Endodermal cell (in vitro differentiated cells): ENCODE results near the gene SOCS7. TPM values are rescaled to one million over a fixed set of nuclear protein-coding genes. Genes with fewer than 3 reads are reported as not detected.

Experiments used
- DNase-seq: peaks from one replicate; pipeline ENCODE4 v3.0.0-alpha.2; 2017
- H3K27ac ChIP-seq: 2 replicates; pipeline ENCODE4 v1.5.1; 2013; ENCODE audit warnings: mild to moderate bottlenecking, low read depth, low read length, moderate library complexity
- H3K27me3 ChIP-seq: 2 replicates; pipeline ENCODE4 v1.6.1; 2013; ENCODE audit warnings: mild to moderate bottlenecking, low read length, moderate library complexity; ENCODE audit not compliant: insufficient read depth, control insufficient read depth, poor library complexity, severe bottlenecking
- H3K36me3 ChIP-seq: 2 replicates; pipeline ENCODE4 v1.7.0; 2013; ENCODE audit warnings: mild to moderate bottlenecking, low read length, moderate library complexity; ENCODE audit not compliant: control insufficient read depth, insufficient read depth
- H3K4me1 ChIP-seq: one replicate; pipeline ENCODE4 v1.7.0; 2013; ENCODE audit warnings: low read length; ENCODE audit not compliant: control insufficient read depth, insufficient read depth
- H3K4me3 ChIP-seq: 2 replicates; pipeline ENCODE4 v1.5.1; 2013; ENCODE audit warnings: mild to moderate bottlenecking, low read length, moderate library complexity
- H3K9ac ChIP-seq: 2 replicates; pipeline ENCODE4 v1.6.1; 2013; ENCODE audit warnings: mild to moderate bottlenecking, low read length, moderate library complexity; ENCODE audit not compliant: poor library complexity, severe bottlenecking; ENCODE audit errors: extremely low read depth
- H3K9me3 ChIP-seq: 2 replicates; pipeline ENCODE4 v1.6.1; 2013; ENCODE audit warnings: mild to moderate bottlenecking, low read length, moderate library complexity; ENCODE audit not compliant: control insufficient read depth
- H3K27ac Mint-ChIP-seq: 2 replicates; pipeline ENCODE4 v1.8.0; 2020; ENCODE audit warnings: mixed read lengths
- H3K27me3 Mint-ChIP-seq: 2 replicates; pipeline ENCODE4 v1.8.0; 2021; ENCODE audit warnings: mild to moderate bottlenecking, mixed read lengths; ENCODE audit not compliant: insufficient read depth
- H3K36me3 Mint-ChIP-seq: 2 replicates; pipeline ENCODE4 v1.8.0; 2020; ENCODE audit warnings: low read depth, mixed read lengths
- H3K4me1 Mint-ChIP-seq: 2 replicates; pipeline ENCODE4 v1.8.0; 2020; ENCODE audit warnings: mixed read lengths
- H3K4me3 Mint-ChIP-seq: 2 replicates; pipeline ENCODE4 v1.8.0; 2020; ENCODE audit warnings: mild to moderate bottlenecking, moderate library complexity, mixed read lengths
- H3K9me3 Mint-ChIP-seq: 2 replicates; pipeline ENCODE4 v1.8.0; 2020; ENCODE audit warnings: mild to moderate bottlenecking, mixed read lengths
- WGBS, 2 experiments: methylation state at CpG; one replicate each; pipeline versions ENCODE4 v1.1.5 to v1.1.7; 2013; ENCODE audit warnings: missing lambda C conversion rate in 2 of 2, mixed read lengths in 1 of 2; ENCODE audit not compliant: insufficient coverage in 1 of 2, insufficient read length in 1 of 2; 5-methylcytosine and 5-hydroxymethylcytosine counted together
- total RNA-seq, 2 donors: library from RNA; stranded (reverse); fragmentation: NEBNext Ultra II Directional in 1 of 2; extraction: Animal tissue kit (Norgen Biotek cat#: 25700) in 1 of 2; gene quantifications; 2 replicates in 1 of 2; 3 replicates in 1 of 2; pipeline ENCODE4 v1.2.1, GENCODE V29; 2021
- TF ChIP-seq, protein P1 (sequence below): fragments of 200-600 bp; sonication (generic); conservative IDR thresholded peaks from 2 replicates; pipeline ENCODE4 v1.5.0; 2021; ENCODE audit warnings: antibody characterized with exemption, mild to moderate bottlenecking

Gene SOCS7
- total RNA-seq, 2 donors from 2014 or later = 24.4 to 28.1 TPM

- Mint-ChIP-seq H3K36me3 (no peaks in the 10 kb centered on the region), H3K27me3 (peaks cover 4% of the 10 kb centered on the region), H3K4me1 (peaks cover 20% of the 10 kb centered on the region), H3K4me3 (no peak overlapping the region), H3K9me3 (no peaks in the 10 kb centered on the region), H3K27ac (no peak overlapping the region)
- H3K9me3 ChIP-seq = no peaks in the 10 kb centered on the region
- no peaks in the 10 kb centered on the region for H3K36me3 ChIP-seq
- 90 to 94% methylated on average over 3 to 7 of the region's 7 CpGs for WGBS, 2 experiments
- H3K4me1 ChIP-seq = peaks cover 4% of the 10 kb centered on the region
- no peak overlapping the region for H3K9ac ChIP-seq
- no peak overlapping the region for H3K27ac ChIP-seq
- H3K4me3 ChIP-seq = no peak overlapping the region
- no peaks in the 10 kb centered on the region for H3K27me3 ChIP-seq
- TF ChIP-seq, protein P1, sequence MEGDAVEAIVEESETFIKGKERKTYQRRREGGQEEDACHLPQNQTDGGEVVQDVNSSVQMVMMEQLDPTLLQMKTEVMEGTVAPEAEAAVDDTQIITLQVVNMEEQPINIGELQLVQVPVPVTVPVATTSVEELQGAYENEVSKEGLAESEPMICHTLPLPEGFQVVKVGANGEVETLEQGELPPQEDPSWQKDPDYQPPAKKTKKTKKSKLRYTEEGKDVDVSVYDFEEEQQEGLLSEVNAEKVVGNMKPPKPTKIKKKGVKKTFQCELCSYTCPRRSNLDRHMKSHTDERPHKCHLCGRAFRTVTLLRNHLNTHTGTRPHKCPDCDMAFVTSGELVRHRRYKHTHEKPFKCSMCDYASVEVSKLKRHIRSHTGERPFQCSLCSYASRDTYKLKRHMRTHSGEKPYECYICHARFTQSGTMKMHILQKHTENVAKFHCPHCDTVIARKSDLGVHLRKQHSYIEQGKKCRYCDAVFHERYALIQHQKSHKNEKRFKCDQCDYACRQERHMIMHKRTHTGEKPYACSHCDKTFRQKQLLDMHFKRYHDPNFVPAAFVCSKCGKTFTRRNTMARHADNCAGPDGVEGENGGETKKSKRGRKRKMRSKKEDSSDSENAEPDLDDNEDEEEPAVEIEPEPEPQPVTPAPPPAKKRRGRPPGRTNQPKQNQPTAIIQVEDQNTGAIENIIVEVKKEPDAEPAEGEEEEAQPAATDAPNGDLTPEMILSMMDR = no peak
- DNase-seq = no peak
Observed at GRCh38 chr17:38329284-38329683, 22.4 kb upstream of the SOCS7 start.

DNA sequence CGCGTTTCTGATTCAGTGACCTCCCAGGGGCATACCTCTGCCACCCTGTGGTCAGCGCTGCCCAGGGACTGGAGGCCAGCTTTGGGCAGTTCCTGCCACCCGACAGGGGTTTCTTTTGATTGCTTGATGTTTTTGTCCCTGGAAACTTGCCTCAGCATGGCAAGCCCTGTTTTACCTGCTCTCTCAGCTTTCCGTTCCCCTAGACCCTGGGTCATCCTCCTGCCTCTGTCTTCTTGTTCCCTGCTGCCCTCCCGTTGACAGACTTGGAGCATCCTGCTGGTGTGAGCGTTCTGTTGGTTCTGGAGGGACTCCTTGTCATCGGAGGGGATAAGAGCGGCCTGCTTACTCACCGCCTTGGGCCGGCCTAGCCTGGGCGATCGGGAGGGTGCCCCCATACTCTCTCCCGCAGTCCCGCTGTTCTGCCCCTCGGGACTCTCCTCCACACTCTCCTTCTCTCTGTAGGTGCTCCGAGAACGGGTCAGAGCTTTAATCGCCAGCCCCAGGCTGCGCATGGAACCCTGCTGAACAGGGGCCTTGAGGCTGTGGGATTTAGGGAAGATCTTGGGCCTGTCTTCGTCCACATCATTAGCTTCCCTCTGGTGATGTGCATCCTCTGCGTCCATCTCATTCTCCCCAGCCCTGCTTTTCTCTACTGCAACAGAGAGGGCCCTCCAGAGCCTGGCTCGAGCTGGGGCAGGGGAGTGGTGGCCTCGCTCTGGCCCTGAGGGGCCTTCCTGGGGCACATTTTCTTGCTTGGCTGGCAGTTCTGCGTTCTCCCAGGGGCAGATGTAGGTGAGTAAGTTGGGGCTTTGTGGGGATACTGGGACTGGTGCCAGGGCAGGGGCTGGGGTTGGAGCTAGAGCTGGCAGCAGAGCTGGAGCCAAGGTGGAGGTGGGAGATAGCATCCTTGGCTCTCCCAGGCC is 21.6 kb upstream of the SOCS7 start:
- Histone ChIP-seq H3K4me1 (peaks cover 4% of the 10 kb centered on the region), H3K9ac (no peak overlapping the region), H3K4me3 (no peak overlapping the region), H3K36me3 (no peaks in the 10 kb centered on the region), H3K27me3 (no peaks in the 10 kb centered on the region), H3K9me3 (no peaks in the 10 kb centered on the region), H3K27ac (no peak overlapping the region)
- Mint-ChIP-seq H3K9me3 (no peaks in the 10 kb centered on the region), H3K4me3 (no peak overlapping the region), H3K36me3 (no peaks in the 10 kb centered on the region), H3K27me3 (peaks cover 4% of the 10 kb centered on the region), H3K4me1 (peaks cover 12% of the 10 kb centered on the region), H3K27ac (peak overlapping the region; percentile 52)
- peak; percentile 55 for DNase-seq
- TF ChIP-seq, protein P1 = no peak
- WGBS, 2 experiments = 91 to 94% methylated on average over 14 to 25 of the region's 25 CpGs

- Histone ChIP-seq H3K36me3 (no peaks in the 10 kb centered on the region), H3K4me1 (peaks cover 4% of the 10 kb centered on the region), H3K9me3 (no peaks in the 10 kb centered on the region), H3K4me3 (no peak overlapping the region), H3K27ac (no peak overlapping the region), H3K27me3 (no peaks in the 10 kb centered on the region), H3K9ac (no peak overlapping the region)
- H3K27me3 Mint-ChIP-seq = peaks cover 4% of the 10 kb centered on the region
- DNase-seq = peak; percentile 68
- TF ChIP-seq, protein P1 = no peak
- H3K27ac Mint-ChIP-seq = no peak overlapping the region
- H3K4me1 Mint-ChIP-seq = peaks cover 8% of the 10 kb centered on the region
- H3K36me3 Mint-ChIP-seq = no peaks in the 10 kb centered on the region
- no peak overlapping the region for H3K4me3 Mint-ChIP-seq
- 92 to 95% methylated on average over 14 to 23 of the region's 23 CpGs for WGBS, 2 experiments
- no peaks in the 10 kb centered on the region for H3K9me3 Mint-ChIP-seq
Observed at GRCh38 chr17:38330941-38331411, 20.7 kb upstream of the SOCS7 start.
